ENCODE measurements around the gene TMEM38A. TPM values are rescaled to one million over a fixed set of nuclear protein-coding genes. Genes with fewer than 3 reads are reported as not detected.
A peak's percentile ranks its signal among the peaks of the same experiment; 100 is the strongest.

The TMEM38A gene
- total and polyA plus RNA-seq, 9 of the 15 experiments (the other 6 are each of a cell fraction or from before 2014, with no cell fraction given) = 0.35 to 2.1 (median 1.2) TPM

DNA sequence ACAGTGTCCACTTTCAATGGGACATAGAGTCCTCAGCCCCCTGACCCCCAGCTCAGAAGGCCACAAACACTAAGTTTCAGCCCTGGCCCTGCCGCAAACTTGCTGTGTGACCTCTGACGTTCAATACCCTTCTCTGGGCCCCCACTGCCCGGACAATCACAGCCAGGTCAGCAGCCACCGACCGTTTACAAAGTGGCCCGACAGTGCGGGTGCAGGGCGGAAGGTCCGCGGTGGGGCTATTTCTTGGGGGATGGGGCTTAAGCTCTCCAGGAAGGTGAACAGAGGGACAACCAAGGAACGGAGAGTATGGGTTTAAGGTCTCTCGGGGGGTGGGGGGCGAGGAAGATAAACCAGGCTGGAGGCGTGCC, 1.5 kb upstream of the TMEM38A start (continued):
- peak; percentile 32 for TF ChIP-seq RBM25 (IDR thresholded peaks at IDR 0.05; ENCODE audit: low read depth, low read length, severe bottlenecking)
- TF ChIP-seq GTF2A2 (tag; IDR thresholded peaks at IDR 0.05) = no peak
- no peak for TF ChIP-seq NR2C2 (CRISPR knock-in tag; IDR thresholded peaks at IDR 0.05)
- no peak for TF ChIP-seq NR2C2 (tag; IDR thresholded peaks at IDR 0.05)
- no peak for TF ChIP-seq NR1H2 (CRISPR knock-in tag; IDR thresholded peaks at IDR 0.05)
- 0 out of 2 replicates have a peak, but pooled peaks have one; percentile 32 for TF ChIP-seq PRMT5 (CRISPR knock-in tag; IDR thresholded peaks at IDR 0.05)
- TF ChIP-seq, protein P1, sequence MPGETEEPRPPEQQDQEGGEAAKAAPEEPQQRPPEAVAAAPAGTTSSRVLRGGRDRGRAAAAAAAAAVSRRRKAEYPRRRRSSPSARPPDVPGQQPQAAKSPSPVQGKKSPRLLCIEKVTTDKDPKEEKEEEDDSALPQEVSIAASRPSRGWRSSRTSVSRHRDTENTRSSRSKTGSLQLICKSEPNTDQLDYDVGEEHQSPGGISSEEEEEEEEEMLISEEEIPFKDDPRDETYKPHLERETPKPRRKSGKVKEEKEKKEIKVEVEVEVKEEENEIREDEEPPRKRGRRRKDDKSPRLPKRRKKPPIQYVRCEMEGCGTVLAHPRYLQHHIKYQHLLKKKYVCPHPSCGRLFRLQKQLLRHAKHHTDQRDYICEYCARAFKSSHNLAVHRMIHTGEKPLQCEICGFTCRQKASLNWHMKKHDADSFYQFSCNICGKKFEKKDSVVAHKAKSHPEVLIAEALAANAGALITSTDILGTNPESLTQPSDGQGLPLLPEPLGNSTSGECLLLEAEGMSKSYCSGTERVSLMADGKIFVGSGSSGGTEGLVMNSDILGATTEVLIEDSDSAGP (CRISPR knock-in tag; IDR thresholded peaks at IDR 0.05) = 0 out of 2 replicates have a peak, but pooled peaks have one; percentile 23
- peak; percentile 39 to 51; a peak in 2 of 4 replicates for TF ChIP-seq KDM1A (IDR thresholded peaks at IDR 0.05)
- peak; percentile 65 for TF ChIP-seq BCOR (IDR thresholded peaks at IDR 0.05)
- TF ChIP-seq ZFP36 (IDR thresholded peaks at IDR 0.05; ENCODE audit: low read depth, low read length, partially characterized antibody) = peak; percentile 63
- no peak for TF ChIP-seq TAF15 (IDR thresholded peaks at IDR 0.05; ENCODE audit: low read depth, low read length)
- TF ChIP-seq, protein P2, sequence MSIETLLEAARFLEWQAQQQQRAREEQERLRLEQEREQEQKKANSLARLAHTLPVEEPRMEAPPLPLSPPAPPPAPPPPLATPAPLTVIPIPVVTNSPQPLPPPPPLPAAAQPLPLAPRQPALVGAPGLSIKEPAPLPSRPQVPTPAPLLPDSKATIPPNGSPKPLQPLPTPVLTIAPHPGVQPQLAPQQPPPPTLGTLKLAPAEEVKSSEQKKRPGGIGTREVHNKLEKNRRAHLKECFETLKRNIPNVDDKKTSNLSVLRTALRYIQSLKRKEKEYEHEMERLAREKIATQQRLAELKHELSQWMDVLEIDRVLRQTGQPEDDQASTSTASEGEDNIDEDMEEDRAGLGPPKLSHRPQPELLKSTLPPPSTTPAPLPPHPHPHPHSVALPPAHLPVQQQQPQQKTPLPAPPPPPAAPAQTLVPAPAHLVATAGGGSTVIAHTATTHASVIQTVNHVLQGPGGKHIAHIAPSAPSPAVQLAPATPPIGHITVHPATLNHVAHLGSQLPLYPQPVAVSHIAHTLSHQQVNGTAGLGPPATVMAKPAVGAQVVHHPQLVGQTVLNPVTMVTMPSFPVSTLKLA (conservative IDR thresholded peaks at IDR 0.05) = no peak
- TF ChIP-seq, protein P3, sequence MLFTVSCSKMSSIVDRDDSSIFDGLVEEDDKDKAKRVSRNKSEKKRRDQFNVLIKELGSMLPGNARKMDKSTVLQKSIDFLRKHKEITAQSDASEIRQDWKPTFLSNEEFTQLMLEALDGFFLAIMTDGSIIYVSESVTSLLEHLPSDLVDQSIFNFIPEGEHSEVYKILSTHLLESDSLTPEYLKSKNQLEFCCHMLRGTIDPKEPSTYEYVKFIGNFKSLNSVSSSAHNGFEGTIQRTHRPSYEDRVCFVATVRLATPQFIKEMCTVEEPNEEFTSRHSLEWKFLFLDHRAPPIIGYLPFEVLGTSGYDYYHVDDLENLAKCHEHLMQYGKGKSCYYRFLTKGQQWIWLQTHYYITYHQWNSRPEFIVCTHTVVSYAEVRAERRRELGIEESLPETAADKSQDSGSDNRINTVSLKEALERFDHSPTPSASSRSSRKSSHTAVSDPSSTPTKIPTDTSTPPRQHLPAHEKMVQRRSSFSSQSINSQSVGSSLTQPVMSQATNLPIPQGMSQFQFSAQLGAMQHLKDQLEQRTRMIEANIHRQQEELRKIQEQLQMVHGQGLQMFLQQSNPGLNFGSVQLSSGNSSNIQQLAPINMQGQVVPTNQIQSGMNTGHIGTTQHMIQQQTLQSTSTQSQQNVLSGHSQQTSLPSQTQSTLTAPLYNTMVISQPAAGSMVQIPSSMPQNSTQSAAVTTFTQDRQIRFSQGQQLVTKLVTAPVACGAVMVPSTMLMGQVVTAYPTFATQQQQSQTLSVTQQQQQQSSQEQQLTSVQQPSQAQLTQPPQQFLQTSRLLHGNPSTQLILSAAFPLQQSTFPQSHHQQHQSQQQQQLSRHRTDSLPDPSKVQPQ (CRISPR knock-in tag; IDR thresholded peaks at IDR 0.05; ENCODE audit: borderline replicate concordance) = no peak
